RWPE2 (cell line): ENCODE measurements around the gene CMIP.

Experiments
- ATAC-seq: fragments of 200-7000 bp; cut with Tn5 transposase; 3 replicates; pipeline ENCODE4 v1.9.1; 2021; ENCODE audit warnings: low read depth
- DNase-seq: peaks from one replicate; pipeline ENCODE4 v3.0.0-alpha.2; 2020; ENCODE audit warnings: low spot score
- H3K27ac ChIP-seq: fragments of 450-650 bp; 2 replicates; pipeline ENCODE4 v1.5.1; 2017; ENCODE audit warnings: mild to moderate bottlenecking; ENCODE audit not compliant: poor library complexity, severe bottlenecking
- H3K27me3 ChIP-seq: fragments of 250-450 bp; sonication (Bioruptor Pico); 2 replicates; pipeline ENCODE4 v1.5.1; 2021; ENCODE audit warnings: mild to moderate bottlenecking, moderate library complexity; ENCODE audit not compliant: insufficient read depth, poor library complexity, severe bottlenecking
- H3K36me3 ChIP-seq: fragments of 250-450 bp; sonication (Bioruptor Pico); 2 replicates; pipeline ENCODE4 v1.5.1; 2020; ENCODE audit warnings: low read depth, mild to moderate bottlenecking, moderate library complexity
- H3K4me1 ChIP-seq: fragments of 250-450 bp; sonication (Bioruptor Pico); 2 replicates; pipeline ENCODE4 v1.5.1; 2021; ENCODE audit warnings: mild to moderate bottlenecking, moderate library complexity; ENCODE audit not compliant: insufficient read depth, poor library complexity, severe bottlenecking
- H3K4me3 ChIP-seq: fragments of 250-450 bp; sonication (Bioruptor Pico); 2 replicates; pipeline ENCODE4 v1.5.1; 2021; ENCODE audit warnings: mild to moderate bottlenecking, moderate library complexity; ENCODE audit not compliant: severe bottlenecking
- H3K9me3 ChIP-seq: fragments of 250-450 bp; sonication (Bioruptor Pico); 2 replicates; pipeline ENCODE4 v1.5.1; 2021; ENCODE audit warnings: mild to moderate bottlenecking, moderate library complexity; ENCODE audit not compliant: severe bottlenecking
- CTCF ChIP-seq: fragments of 450-650 bp; IDR thresholded peaks from one replicate; pipeline ENCODE4 v1.5.1; 2017; ENCODE audit warnings: mild to moderate bottlenecking, moderate library complexity; ENCODE audit not compliant: poor library complexity, severe bottlenecking

Gene CMIP

DNA sequence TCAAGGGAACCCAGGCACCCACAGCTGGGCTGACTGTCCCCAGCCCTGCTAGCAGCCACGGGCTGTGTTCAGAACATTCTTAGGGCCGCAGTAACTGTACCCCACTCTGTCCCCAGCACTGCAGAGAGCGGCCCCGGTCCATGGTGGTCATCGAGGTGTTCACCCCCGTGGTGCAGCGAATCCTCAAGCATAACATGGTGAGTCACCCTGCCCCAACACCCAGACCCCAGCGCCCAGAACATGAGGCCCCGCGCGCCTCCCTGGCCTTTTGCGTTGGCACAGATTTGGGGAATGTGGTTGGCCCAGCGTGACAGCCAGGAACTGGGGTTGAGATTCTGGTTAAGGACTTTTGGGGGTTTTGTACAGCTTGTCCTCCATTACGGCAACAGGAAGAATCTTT lies 219.5 kb downstream of the CMIP start:
- Histone ChIP-seq H3K27me3 (no peaks in the 10 kb centered on the region), H3K4me3 (no peak overlapping the region), H3K9me3 (no peaks in the 10 kb centered on the region), H3K36me3 (peaks cover 87% of the 10 kb centered on the region), H3K4me1 (no peaks in the 10 kb centered on the region), H3K27ac (no peak overlapping the region)
- ATAC-seq (no peak), DNase-seq (no peak)
- TF ChIP-seq CTCF = no peak

DNA sequence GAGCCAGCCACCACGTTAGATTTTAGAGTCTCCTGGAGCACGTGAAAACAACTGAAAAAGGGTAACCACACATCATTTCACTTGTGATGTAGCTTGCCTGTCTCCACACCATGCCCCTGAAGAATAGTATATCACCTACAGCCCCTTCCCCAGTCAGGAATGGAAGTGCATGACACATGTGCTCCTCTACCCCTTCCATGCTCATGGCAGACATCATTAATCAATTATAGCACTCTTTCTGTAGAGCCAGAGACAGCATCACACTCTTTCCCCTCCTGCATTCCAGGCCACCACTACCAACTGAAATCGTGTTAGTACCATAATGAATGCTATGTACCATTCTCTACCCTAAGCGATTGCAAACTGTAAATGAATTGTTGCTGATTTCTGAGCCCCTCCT lies 221.0 kb downstream of the CMIP start:
- no peak for TF ChIP-seq CTCF
- H3K27me3 ChIP-seq = no peaks in the 10 kb centered on the region
- peaks cover 83% of the 10 kb centered on the region for H3K36me3 ChIP-seq
- H3K4me1 ChIP-seq = no peaks in the 10 kb centered on the region
- no peak overlapping the region for H3K27ac ChIP-seq
- DNase-seq (no peak), ATAC-seq (no peak)
- no peaks in the 10 kb centered on the region for H3K9me3 ChIP-seq
- no peak overlapping the region for H3K4me3 ChIP-seq

- peaks cover 83% of the 10 kb centered on the region for H3K36me3 ChIP-seq
- TF ChIP-seq CTCF = no peak
- ATAC-seq (no peak), DNase-seq (no peak)
- no peak overlapping the region for H3K27ac ChIP-seq
- H3K4me3 ChIP-seq = no peak overlapping the region
- no peaks in the 10 kb centered on the region for H3K9me3 ChIP-seq
- no peaks in the 10 kb centered on the region for H3K4me1 ChIP-seq
- H3K27me3 ChIP-seq = no peaks in the 10 kb centered on the region
Measured at GRCh38 chr16:81666113-81666512, 221.5 kb downstream of the CMIP start.

DNA sequence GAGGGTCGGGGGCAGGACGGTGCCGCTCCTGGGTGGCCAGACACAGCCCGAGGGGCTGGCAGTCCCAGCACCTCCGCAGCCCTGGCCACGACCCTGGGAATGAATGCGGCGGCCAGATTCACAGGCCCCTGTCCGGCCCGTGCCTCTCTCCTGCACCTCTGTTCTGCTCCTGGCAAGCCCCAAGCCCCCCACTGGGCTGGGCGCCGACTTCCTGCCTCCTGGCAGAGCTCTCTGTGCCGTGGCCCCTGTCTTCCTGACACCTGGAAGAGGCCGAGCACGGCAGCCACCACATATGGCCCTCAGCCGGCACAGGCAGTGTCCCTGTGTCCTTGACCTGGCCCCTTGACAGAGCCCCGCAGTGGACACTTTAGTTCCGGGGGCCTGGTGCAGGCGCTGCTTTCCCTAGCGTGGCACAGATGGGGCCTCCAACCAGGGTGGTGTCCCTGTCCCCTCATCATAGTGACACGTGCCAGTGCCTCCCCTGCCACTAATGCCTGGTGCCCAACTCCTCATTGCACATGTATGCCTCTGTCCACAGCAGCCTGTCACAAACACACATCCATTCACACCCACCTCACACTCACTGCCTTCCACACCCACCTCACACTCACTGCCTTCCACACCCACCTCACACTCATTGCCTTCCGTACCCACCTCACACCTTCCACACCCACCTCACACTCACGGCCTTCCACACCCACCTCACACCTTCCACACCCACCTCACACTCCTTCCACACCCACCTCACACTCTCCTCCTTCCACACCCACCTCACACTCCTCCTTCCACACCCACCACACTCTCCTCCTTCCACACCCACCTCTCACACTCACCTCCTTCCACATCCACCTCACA lies 223.9 kb downstream of the CMIP start:
- no peak for DNase-seq
- peaks cover 83% of the 10 kb centered on the region for H3K36me3 ChIP-seq
- TF ChIP-seq CTCF = no peak
- H3K4me1 ChIP-seq = no peaks in the 10 kb centered on the region
- no peak overlapping the region for H3K27ac ChIP-seq
- no peaks in the 10 kb centered on the region for H3K9me3 ChIP-seq
- no peak overlapping the region for H3K4me3 ChIP-seq
- peak; percentile 25; the same call in 2 of the 3 replicates for ATAC-seq
- H3K27me3 ChIP-seq = no peaks in the 10 kb centered on the region
